HepG2 (cell line): Measurements from ENCODE around the gene ICAM2.

ENCODE experiments used
- AKAP8 ChIP-seq: sonication (generic); formaldehyde crosslinking; IDR thresholded peaks from 2 replicates; pipeline ENCODE4 v1.5.1; 2020; ENCODE audit warnings: mild to moderate bottlenecking, missing genetic modification reagents
- MEIS1 ChIP-seq: sonication (generic); formaldehyde crosslinking; IDR thresholded peaks from 2 replicates; pipeline ENCODE4 v1.9.0; 2021; ENCODE audit warnings: mild to moderate bottlenecking, missing genetic modification reagents, moderate library complexity, borderline replicate concordance
- MTF2 ChIP-seq: sonication (generic); formaldehyde crosslinking; IDR thresholded peaks from 2 replicates; pipeline ENCODE4 v1.5.0; 2020; ENCODE audit warnings: missing genetic modification reagents, borderline replicate concordance
- ONECUT2 ChIP-seq: sonication (generic); formaldehyde crosslinking; IDR thresholded peaks from 2 replicates; pipeline ENCODE4 v1.4.0; 2020; ENCODE audit warnings: missing genetic modification reagents
- PHF8 ChIP-seq: sonication (generic); formaldehyde crosslinking; IDR thresholded peaks from 2 replicates; pipeline ENCODE4 v1.5.0; 2020; ENCODE audit warnings: missing genetic modification reagents
- PREB ChIP-seq: sonication (generic); formaldehyde crosslinking; IDR thresholded peaks from 2 replicates; pipeline ENCODE4 v1.4.0; 2020; ENCODE audit warnings: missing genetic modification reagents
- RXRA ChIP-seq: sonication (generic); formaldehyde crosslinking; IDR thresholded peaks from 2 replicates; pipeline ENCODE4 v1.5.1; 2020; ENCODE audit warnings: missing genetic modification reagents
- SUZ12 ChIP-seq: fragments of 150-350 bp; IDR thresholded peaks from 2 replicates; pipeline ENCODE4 v1.6.1; 2014; ENCODE audit warnings: low read depth, low read length
- ZFP62 ChIP-seq: sonication (generic); formaldehyde crosslinking; IDR thresholded peaks from 2 replicates; pipeline ENCODE4 v1.4.0; 2020; ENCODE audit warnings: missing genetic modification reagents
- ZNF629 ChIP-seq: sonication (generic); formaldehyde crosslinking; conservative IDR thresholded peaks from 2 replicates; pipeline ENCODE4 v1.5.0; 2020; ENCODE audit warnings: missing genetic modification reagents
- ZNF710 ChIP-seq: sonication (generic); formaldehyde crosslinking; IDR thresholded peaks from 2 replicates; pipeline ENCODE4 v1.5.0; 2020; ENCODE audit warnings: mild to moderate bottlenecking, missing genetic modification reagents, borderline replicate concordance
- TF ChIP-seq, protein P1 (sequence below): sonication (generic); formaldehyde crosslinking; IDR thresholded peaks from 2 replicates; pipeline ENCODE4 v1.5.0; 2020; ENCODE audit warnings: mild to moderate bottlenecking, missing genetic modification reagents, moderate library complexity
- TF ChIP-seq, protein P2 (sequence below): sonication (generic); formaldehyde crosslinking; IDR thresholded peaks from 2 replicates; pipeline ENCODE4 v1.4.0; 2020; ENCODE audit warnings: missing genetic modification reagents, mild to moderate bottlenecking, borderline replicate concordance
- TF ChIP-seq, protein P3 (sequence below): sonication (generic); formaldehyde crosslinking; conservative IDR thresholded peaks from 2 replicates; pipeline ENCODE4 v1.4.0; 2020; ENCODE audit warnings: missing genetic modification reagents

GRCh38 chr17:64061178-64061898 is 40.9 kb upstream of the ICAM2 start:
- TF ChIP-seq ONECUT2 (CRISPR knock-in tag) (no peak), ZNF710 (CRISPR knock-in tag) (no peak), ZNF629 (CRISPR knock-in tag) (no peak), MTF2 (CRISPR knock-in tag) (no peak), SUZ12 (no peak), RXRA (CRISPR knock-in tag) (no peak), MEIS1 (CRISPR knock-in tag) (no peak), ZFP62 (CRISPR knock-in tag) (no peak), AKAP8 (CRISPR knock-in tag) (no peak), PHF8 (CRISPR knock-in tag) (no peak), PREB (no peak)
- TF ChIP-seq, protein P1, sequence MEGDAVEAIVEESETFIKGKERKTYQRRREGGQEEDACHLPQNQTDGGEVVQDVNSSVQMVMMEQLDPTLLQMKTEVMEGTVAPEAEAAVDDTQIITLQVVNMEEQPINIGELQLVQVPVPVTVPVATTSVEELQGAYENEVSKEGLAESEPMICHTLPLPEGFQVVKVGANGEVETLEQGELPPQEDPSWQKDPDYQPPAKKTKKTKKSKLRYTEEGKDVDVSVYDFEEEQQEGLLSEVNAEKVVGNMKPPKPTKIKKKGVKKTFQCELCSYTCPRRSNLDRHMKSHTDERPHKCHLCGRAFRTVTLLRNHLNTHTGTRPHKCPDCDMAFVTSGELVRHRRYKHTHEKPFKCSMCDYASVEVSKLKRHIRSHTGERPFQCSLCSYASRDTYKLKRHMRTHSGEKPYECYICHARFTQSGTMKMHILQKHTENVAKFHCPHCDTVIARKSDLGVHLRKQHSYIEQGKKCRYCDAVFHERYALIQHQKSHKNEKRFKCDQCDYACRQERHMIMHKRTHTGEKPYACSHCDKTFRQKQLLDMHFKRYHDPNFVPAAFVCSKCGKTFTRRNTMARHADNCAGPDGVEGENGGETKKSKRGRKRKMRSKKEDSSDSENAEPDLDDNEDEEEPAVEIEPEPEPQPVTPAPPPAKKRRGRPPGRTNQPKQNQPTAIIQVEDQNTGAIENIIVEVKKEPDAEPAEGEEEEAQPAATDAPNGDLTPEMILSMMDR (CRISPR knock-in tag) = no peak
- TF ChIP-seq, protein P2, sequence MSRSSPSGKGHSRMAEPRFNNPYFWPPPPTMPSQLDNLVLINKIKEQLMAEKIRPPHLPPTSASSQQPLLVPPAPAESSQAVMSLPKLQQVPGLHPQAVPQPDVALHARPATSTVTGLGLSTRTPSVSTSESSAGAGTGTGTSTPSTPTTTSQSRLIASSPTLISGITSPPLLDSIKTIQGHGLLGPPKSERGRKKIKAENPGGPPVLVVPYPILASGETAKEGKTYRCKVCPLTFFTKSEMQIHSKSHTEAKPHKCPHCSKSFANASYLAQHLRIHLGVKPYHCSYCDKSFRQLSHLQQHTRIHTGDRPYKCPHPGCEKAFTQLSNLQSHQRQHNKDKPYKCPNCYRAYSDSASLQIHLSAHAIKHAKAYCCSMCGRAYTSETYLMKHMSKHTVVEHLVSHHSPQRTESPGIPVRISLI (CRISPR knock-in tag) = no peak
- TF ChIP-seq, protein P3, sequence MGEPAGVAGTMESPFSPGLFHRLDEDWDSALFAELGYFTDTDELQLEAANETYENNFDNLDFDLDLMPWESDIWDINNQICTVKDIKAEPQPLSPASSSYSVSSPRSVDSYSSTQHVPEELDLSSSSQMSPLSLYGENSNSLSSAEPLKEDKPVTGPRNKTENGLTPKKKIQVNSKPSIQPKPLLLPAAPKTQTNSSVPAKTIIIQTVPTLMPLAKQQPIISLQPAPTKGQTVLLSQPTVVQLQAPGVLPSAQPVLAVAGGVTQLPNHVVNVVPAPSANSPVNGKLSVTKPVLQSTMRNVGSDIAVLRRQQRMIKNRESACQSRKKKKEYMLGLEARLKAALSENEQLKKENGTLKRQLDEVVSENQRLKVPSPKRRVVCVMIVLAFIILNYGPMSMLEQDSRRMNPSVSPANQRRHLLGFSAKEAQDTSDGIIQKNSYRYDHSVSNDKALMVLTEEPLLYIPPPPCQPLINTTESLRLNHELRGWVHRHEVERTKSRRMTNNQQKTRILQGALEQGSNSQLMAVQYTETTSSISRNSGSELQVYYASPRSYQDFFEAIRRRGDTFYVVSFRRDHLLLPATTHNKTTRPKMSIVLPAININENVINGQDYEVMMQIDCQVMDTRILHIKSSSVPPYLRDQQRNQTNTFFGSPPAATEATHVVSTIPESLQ (CRISPR knock-in tag) = no peak
